ENCODE measurements around the gene CDC45. TPM values are rescaled to one million over a fixed set of nuclear protein-coding genes. Genes with fewer than 3 reads are reported as not detected.
"Not testable (repeated sequence)": the region's sequence is repeated elsewhere in the genome, so short reads cannot be mapped to it uniquely, and the experiment has no call there.

Gene CDC45
- total and polyA plus RNA-seq, 7 experiments from 2014 or later: 0.35 to 57.7 (median 0.85) TPM

DNA sequence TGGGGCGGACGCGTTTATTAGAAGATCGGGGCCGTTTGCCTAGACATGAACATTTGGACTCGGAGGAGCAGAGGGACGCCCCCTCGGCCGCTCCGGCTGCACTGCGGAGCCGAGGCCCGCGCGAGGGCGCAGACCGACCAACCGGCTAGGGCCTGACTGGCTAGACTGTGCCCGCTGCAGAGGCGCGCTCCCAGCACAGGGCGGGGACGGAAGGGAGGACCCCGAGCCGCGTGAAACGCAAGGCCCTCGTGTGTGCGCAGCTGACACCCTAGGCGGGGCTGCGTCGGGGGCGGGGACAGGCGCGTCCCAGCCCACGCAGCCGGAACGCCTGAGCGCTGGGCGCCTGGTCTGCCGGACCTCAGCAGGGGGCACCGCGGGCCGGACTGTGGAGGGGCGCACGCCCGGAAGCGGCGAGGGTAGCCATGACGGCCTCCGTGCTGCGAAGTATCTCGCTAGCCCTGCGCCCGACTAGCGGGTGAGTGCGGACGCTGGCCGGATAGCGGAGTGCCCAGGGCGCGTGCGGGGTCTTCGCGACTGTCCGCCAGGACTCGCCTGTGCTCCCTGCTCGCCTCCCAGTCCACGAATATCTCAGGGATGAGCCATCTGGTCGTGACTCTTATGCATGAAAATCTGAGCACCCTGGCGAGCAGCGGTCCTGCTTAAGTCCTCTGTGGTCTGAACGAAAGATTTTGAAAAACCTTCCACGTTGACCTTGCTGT is 47.4 kb upstream of the CDC45 start, which contains the start of gene MRPL40:
MRPL40 (plus strand) TSS at position 413 of the 719 bp plus-strand sequence; CDS start at position 423, 10 bp downstream.
- Histone ChIP-seq H3K4me1 (ENCODE audit: control insufficient read depth in 2 of 2, insufficient read depth in 2 of 2, low read length in 2 of 2) (peaks cover 16 to 23% of the 10 kb centered on the region in 2 donors), H3K9me3 (ENCODE audit: control insufficient read depth in 2 of 3, low read length in 3 of 3) (no peaks in the 10 kb centered on the region), H3K27ac (ENCODE audit: low read depth, low read length) (peak within 1 kb of the TSS; percentile 80), H3K4me3 (ENCODE audit: low read length) (peak within 1 kb of the TSS; percentile 97), H3K27me3 (ENCODE audit: control insufficient read depth in 2 of 2, insufficient read depth in 2 of 2, low read length in 2 of 2) (no peaks in the 10 kb centered on the region), H3K36me3 (ENCODE audit: control insufficient read depth in 2 of 3, insufficient read depth in 3 of 3, low read length in 3 of 3) (peaks cover 0 to 19% (median 3%) of the 10 kb centered on the region in 3 experiments)
- CTCF ChIA-PET: no interaction called here
- ATAC-seq (peak; percentile 90), DNase-seq (peak; percentile 70 to 92 (median 84))
- Mint-ChIP-seq H3K36me3 (peaks cover 0 to 25% (median 0%) of the 10 kb centered on the region in 5 donors), H3K9me3 (no peaks in the 10 kb centered on the region), H3K4me1 (peaks cover 27 to 50% (median 40%) of the 10 kb centered on the region in 7 donors), H3K4me3 (peak within 1 kb of the TSS; percentile 82 to 94 (median 91)), H3K27me3 (no peaks in the 10 kb centered on the region), H3K27ac (peak within 1 kb of the TSS; percentile 80 to 97 (median 91))
- intact Hi-C loops (cut with micrococcal nuclease): loop anchor here (1.0 to 10.0 kb wide), 9 partner anchors 15 to 1573 kb away; partner anchors contain the start of genes C22orf39 (in 2 of the 2), SLC25A1 (in 2 of the 2), CDC45 (in 1 of the 2) and CLTCL1 (in 1 of the 2)
- POLR2A ChIA-PET: interaction anchor here (0.6 to 3.1 kb wide), 12 partner anchors 9 to 310 kb away, joined by 3 to 41 read pairs (median 8); partner anchors contain the start of genes C22orf39, CDC45 and DGCR2

DNA sequence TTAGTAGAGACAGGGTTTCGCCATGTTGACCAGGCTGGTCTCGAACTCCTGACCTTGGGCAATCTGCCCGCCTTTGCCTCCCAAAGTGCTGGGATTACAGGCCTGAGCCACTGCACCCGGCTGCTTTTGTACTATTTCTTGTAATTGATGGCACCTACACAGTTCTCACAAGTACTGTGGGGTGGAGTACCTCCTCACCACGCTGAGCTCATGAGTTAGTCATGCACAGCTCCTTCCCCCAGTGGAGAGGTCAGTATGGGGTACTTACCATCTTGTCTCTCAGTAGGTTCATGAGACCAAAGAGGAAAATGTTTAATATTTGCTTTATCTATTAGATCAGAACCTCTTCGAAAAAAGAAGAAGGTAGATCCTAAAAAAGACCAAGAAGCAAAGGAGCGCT is 45.3 kb upstream of the CDC45 start:
- H3K4me1 Mint-ChIP-seq: peaks cover 17 to 40% (median 26%) of the 10 kb centered on the region in 7 donors
- intact Hi-C loops (cut with micrococcal nuclease): loop anchor here (5.0 to 10.0 kb wide), 3 partner anchors 257 to 1570 kb away; partner anchors contain the start of genes SLC25A1 (in 1 of the 2) and THAP7 (in 1 of the 2)
- no peaks in the 10 kb centered on the region for H3K9me3 ChIP-seq (ENCODE audit: control insufficient read depth in 2 of 3, low read length in 3 of 3)
- H3K4me1 ChIP-seq (ENCODE audit: control insufficient read depth in 2 of 2, insufficient read depth in 2 of 2, low read length in 2 of 2): peaks cover 14 to 17% of the 10 kb centered on the region in 2 donors
- POLR2A ChIA-PET: interaction anchor here (1.0 to 1.3 kb wide), 2 partner anchors 9 to 13 kb away, joined by 3 to 5 read pairs; partner anchors contain the start of gene C22orf39
- CTCF ChIA-PET: interaction anchor here (1.3 kb wide), 1 partner anchor 10 kb away, joined by 3 read pairs; no protein-coding TSS in a partner anchor
- H3K27me3 ChIP-seq (ENCODE audit: control insufficient read depth in 2 of 2, insufficient read depth in 2 of 2, low read length in 2 of 2): no peaks in the 10 kb centered on the region
- H3K9me3 Mint-ChIP-seq: no peaks in the 10 kb centered on the region
- no peaks in the 10 kb centered on the region for H3K27me3 Mint-ChIP-seq
- H3K4me3 Mint-ChIP-seq: peak overlapping the region in 8 of 10 donors; percentile 17 to 90 (median 41)
- DNase-seq (no peak), ATAC-seq (no peak)
- H3K36me3 Mint-ChIP-seq: peaks cover 0 to 21% (median 0%) of the 10 kb centered on the region in 5 donors
- peak overlapping the region; percentile 3 for H3K27ac ChIP-seq (ENCODE audit: low read depth, low read length)
- H3K36me3 ChIP-seq (ENCODE audit: control insufficient read depth in 2 of 3, insufficient read depth in 3 of 3, low read length in 3 of 3): peaks cover 0 to 19% (median 3%) of the 10 kb centered on the region in 3 experiments
- H3K27ac Mint-ChIP-seq: peak overlapping the region in 7 of 9 donors; percentile 18 to 71 (median 53)
- no peak overlapping the region for H3K4me3 ChIP-seq (ENCODE audit: low read length)

- Histone ChIP-seq H3K4me1 (ENCODE audit: control insufficient read depth in 2 of 2, insufficient read depth in 2 of 2, low read length in 2 of 2) (peaks cover 8 to 11% of the 10 kb centered on the region in 2 donors), H3K9me3 (ENCODE audit: control insufficient read depth in 2 of 3, low read length in 3 of 3) (no peaks in the 10 kb centered on the region), H3K4me3 (ENCODE audit: low read length) (no peak overlapping the region), H3K27ac (ENCODE audit: low read depth, low read length) (peak overlapping the region; percentile 3), H3K36me3 (ENCODE audit: control insufficient read depth in 2 of 3, insufficient read depth in 3 of 3, low read length in 3 of 3) (peaks cover 0 to 19% (median 3%) of the 10 kb centered on the region in 3 experiments), H3K27me3 (ENCODE audit: control insufficient read depth in 2 of 2, insufficient read depth in 2 of 2, low read length in 2 of 2) (no peaks in the 10 kb centered on the region)
- Mint-ChIP-seq H3K4me3 (no peak overlapping the region), H3K4me1 (peaks cover 11 to 34% (median 20%) of the 10 kb centered on the region in 7 donors), H3K27ac (peak overlapping the region in 5 of 9 donors; percentile 13 to 59 (median 21)), H3K27me3 (no peaks in the 10 kb centered on the region), H3K9me3 (no peaks in the 10 kb centered on the region), H3K36me3 (peaks cover 0 to 16% (median 0%) of the 10 kb centered on the region in 5 donors)
- POLR2A ChIA-PET: interaction anchor here (1.0 to 1.3 kb wide), 2 partner anchors 8 to 12 kb away, joined by 3 to 5 read pairs; partner anchors contain the start of gene C22orf39
- DNase-seq (no peak), ATAC-seq (no peak)
- intact Hi-C loops (cut with micrococcal nuclease): loop anchor here (5.0 to 10.0 kb wide), 3 partner anchors 258 to 1570 kb away; partner anchors contain the start of genes SLC25A1 (in 1 of the 2) and THAP7 (in 1 of the 2)
- CTCF ChIA-PET: interaction anchor here (1.3 kb wide), 1 partner anchor 10 kb away, joined by 3 read pairs; no protein-coding TSS in a partner anchor
Observed at GRCh38 chr22:19434829-19435580, 44.7 kb upstream of the CDC45 start.

GRCh38 chr22:19436444-19437161 is 43.1 kb upstream of the CDC45 start:
- H3K4me3 Mint-ChIP-seq; H3K4me1 ChIP-seq (ENCODE audit: control insufficient read depth in 2 of 2, insufficient read depth in 2 of 2, low read length in 2 of 2); H3K27me3 Mint-ChIP-seq; H3K27ac ChIP-seq (ENCODE audit: low read depth, low read length); H3K27me3 ChIP-seq (ENCODE audit: control insufficient read depth in 2 of 2, insufficient read depth in 2 of 2, low read length in 2 of 2); H3K9me3 Mint-ChIP-seq; H3K9me3 ChIP-seq (ENCODE audit: control insufficient read depth in 2 of 3, low read length in 3 of 3); H3K4me3 ChIP-seq (ENCODE audit: low read length); DNase-seq; ATAC-seq; CTCF ChIA-PET: not testable (repeated sequence)
- peaks cover 0 to 24% (median 3%) of the 10 kb centered on the region in 3 experiments for H3K36me3 ChIP-seq (ENCODE audit: control insufficient read depth in 2 of 3, insufficient read depth in 3 of 3, low read length in 3 of 3)
- Mint-ChIP-seq H3K27ac (peak overlapping the region in 7 of 9 donors; percentile 7 to 70 (median 22)), H3K4me1 (peaks cover 6 to 27% (median 15%) of the 10 kb centered on the region in 7 donors), H3K36me3 (peaks cover 0 to 12% (median 0%) of the 10 kb centered on the region in 5 donors)
- intact Hi-C loops (cut with micrococcal nuclease): loop anchor here in 1 of 2 donors (10.0 kb wide), 1 partner anchor 1568 kb away; the partner anchor contains the start of gene THAP7
- POLR2A ChIA-PET: interaction anchor here (1.4 kb wide), 1 partner anchor 10 kb away, joined by 3 read pairs; no protein-coding TSS in a partner anchor

GRCh38 chr22:19438298-19438697 is 41.4 kb upstream of the CDC45 start:
- ChIA-PET POLR2A (no interaction called here), CTCF (interaction anchor here (0.8 kb wide), 1 partner anchor 653 kb away, joined by 4 read pairs; no protein-coding TSS in a partner anchor)
- Histone ChIP-seq H3K9me3 (ENCODE audit: control insufficient read depth in 2 of 3, low read length in 3 of 3) (no peaks in the 10 kb centered on the region), H3K27me3 (ENCODE audit: control insufficient read depth in 2 of 2, insufficient read depth in 2 of 2, low read length in 2 of 2) (no peaks in the 10 kb centered on the region), H3K27ac (ENCODE audit: low read depth, low read length) (no peak overlapping the region), H3K4me1 (ENCODE audit: control insufficient read depth in 2 of 2, insufficient read depth in 2 of 2, low read length in 2 of 2) (peaks cover 0 to 1% of the 10 kb centered on the region in 2 donors), H3K36me3 (ENCODE audit: control insufficient read depth in 2 of 3, insufficient read depth in 3 of 3, low read length in 3 of 3) (peaks cover 0 to 23% (median 3%) of the 10 kb centered on the region in 3 experiments), H3K4me3 (ENCODE audit: low read length) (no peak overlapping the region)
- H3K9me3 Mint-ChIP-seq: no peaks in the 10 kb centered on the region
- H3K27ac Mint-ChIP-seq: peak overlapping the region in 3 of 9 donors; percentile 1 to 53 (median 15)
- peaks cover 3 to 24% (median 17%) of the 10 kb centered on the region in 7 donors for H3K4me1 Mint-ChIP-seq
- H3K4me3 Mint-ChIP-seq: no peak overlapping the region
- DNase-seq (no peak), ATAC-seq (no peak)
- intact Hi-C loops (cut with micrococcal nuclease): loop anchor here in 1 of 2 donors (10.0 kb wide), 1 partner anchor 1567 kb away; the partner anchor contains the start of gene THAP7
- no peaks in the 10 kb centered on the region for H3K27me3 Mint-ChIP-seq
- H3K36me3 Mint-ChIP-seq: peaks cover 0 to 14% (median 9%) of the 10 kb centered on the region in 5 donors
